Measurements from ENCODE around the gene USH1C.
A peak's percentile ranks its signal among the peaks of the same experiment; 100 is the strongest.

The USH1C gene

DNA sequence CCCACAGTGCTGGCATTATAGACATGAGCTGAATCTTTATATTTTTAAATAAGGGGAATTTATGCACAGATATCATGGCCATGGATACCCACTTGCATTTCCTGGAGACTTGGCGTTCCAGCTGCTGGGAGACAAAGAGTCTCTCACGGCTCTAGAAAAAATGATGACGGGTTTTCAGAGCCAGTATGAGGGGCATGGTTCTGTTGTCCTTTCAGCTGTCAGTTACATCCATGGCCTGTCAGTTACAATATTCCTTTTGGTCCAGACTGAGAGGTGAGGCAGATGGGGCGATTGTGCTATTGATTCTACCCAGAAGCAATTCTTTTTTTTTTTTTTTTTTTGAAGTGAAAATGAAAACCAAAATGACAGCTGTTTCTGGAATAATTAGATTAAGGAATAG lies 29.7 kb downstream of the USH1C start:
- TF ChIP-seq, protein P1, sequence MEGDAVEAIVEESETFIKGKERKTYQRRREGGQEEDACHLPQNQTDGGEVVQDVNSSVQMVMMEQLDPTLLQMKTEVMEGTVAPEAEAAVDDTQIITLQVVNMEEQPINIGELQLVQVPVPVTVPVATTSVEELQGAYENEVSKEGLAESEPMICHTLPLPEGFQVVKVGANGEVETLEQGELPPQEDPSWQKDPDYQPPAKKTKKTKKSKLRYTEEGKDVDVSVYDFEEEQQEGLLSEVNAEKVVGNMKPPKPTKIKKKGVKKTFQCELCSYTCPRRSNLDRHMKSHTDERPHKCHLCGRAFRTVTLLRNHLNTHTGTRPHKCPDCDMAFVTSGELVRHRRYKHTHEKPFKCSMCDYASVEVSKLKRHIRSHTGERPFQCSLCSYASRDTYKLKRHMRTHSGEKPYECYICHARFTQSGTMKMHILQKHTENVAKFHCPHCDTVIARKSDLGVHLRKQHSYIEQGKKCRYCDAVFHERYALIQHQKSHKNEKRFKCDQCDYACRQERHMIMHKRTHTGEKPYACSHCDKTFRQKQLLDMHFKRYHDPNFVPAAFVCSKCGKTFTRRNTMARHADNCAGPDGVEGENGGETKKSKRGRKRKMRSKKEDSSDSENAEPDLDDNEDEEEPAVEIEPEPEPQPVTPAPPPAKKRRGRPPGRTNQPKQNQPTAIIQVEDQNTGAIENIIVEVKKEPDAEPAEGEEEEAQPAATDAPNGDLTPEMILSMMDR (conservative IDR thresholded peaks at IDR 0.05; ENCODE audit: low read depth, low read length), result no peak
- no peak for DNase-seq (ENCODE audit: low read depth)

DNA sequence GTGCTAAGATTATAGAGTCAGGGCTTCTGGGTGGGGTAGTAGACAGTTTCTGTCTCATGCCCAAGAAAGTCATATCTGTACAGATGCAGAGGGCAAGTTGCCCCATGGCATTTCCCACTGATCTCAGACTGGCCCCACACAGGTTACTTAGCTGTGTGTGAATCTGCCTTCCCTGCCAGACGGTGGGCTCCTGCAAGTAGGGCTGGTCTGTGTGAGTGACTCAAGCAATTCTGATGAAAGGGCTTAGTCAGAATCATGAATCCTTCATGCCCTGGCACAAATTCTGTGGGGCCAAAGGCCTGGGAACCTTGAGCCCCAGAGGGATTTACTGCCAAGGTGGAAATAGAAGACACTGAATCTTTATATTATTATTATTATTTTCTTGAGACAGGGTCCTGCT lies 30.4 kb downstream of the USH1C start:
- DNase-seq (ENCODE audit: low read depth), result no peak
- H3K4me3 ChIP-seq (ENCODE audit: low read depth, low read length), result no peak overlapping the region
- TF ChIP-seq, protein P1 (conservative IDR thresholded peaks at IDR 0.05; ENCODE audit: low read depth, low read length), result no peak

More for the DNA sequence above, 29.7 kb downstream of the USH1C start:
- no peak overlapping the region for H3K4me3 ChIP-seq (ENCODE audit: low read depth, low read length)

DNA sequence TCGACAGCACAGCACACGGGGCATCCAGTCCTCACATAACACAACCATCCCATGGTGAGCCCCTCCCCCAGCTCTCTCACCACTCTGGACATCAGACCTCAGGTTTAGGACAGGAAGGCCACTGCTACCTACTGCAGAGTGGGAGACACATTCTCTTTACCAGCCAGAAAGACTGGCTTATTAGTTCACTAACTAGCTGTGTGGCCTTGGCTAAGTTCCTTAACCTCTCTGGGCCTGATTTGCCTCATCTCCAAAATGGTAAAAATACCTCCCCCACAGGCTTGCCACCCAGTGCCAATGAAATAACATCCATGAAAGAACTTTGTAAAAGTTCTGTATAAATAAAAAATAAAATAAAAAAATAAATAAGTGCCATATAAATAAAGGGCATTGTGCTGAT lies 32.1 kb downstream of the USH1C start:
- TF ChIP-seq, protein P1 (conservative IDR thresholded peaks at IDR 0.05; ENCODE audit: low read depth, low read length), result no peak
- no peak overlapping the region for H3K4me3 ChIP-seq (ENCODE audit: low read depth, low read length)
- no peak for DNase-seq (ENCODE audit: low read depth)

DNA sequence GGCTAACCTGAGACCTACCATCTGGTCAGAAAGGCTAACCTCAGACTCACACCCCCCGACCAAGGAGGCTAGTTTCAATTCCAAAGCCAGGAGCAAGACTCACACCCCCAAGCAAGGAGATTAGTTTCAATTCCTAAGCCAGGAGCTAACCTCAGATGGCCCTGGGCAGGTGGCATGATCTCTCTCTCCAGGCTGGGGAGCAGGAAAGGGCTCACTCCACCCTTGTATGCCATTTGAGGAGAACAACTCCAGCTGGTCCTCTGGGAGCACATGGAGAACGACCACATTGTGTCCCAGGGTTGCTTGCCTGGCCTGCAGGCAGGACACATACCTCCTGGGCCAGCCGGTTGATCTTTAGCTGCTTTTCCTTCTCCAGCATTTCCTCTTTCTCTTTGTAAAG lies 32.6 kb downstream of the USH1C start:
- no peak overlapping the region for H3K4me3 ChIP-seq (ENCODE audit: low read depth, low read length)
- DNase-seq (ENCODE audit: low read depth), result no peak
- TF ChIP-seq, protein P1 (conservative IDR thresholded peaks at IDR 0.05; ENCODE audit: low read depth, low read length), result no peak

DNA sequence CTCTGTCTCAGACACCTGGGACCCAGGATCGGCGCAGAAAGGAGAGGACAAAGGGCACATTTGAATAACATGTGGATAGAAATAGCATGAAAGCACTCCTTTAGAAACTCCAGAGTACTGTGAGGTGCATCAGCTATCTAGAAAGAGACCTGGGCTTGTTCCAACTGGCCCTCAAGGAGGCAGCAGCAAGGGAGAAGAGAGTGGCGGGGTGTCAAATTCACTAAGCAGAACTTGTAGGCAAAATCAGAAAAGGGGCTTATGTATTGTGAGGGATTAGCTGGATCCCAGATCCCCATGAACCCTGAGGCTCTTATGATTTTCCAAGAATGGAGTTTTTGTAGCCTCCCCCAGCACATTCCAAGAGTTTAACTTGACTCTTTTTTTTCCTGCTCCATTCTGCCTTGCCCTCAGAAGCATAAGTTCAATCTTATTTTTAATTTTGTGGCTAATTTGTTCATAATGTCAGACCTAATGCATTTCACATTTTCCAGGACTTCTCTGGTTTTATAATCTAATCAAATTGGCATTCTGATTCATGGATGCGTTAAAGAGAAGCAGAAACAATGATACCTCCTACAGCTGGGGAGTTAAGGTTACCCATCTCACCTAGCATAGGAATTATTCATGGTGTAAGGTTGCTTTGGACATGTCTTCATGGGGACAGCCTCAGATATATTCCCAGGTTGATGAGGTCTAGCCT lies 33.6 kb downstream of the USH1C start:
- no peak for DNase-seq (ENCODE audit: low read depth)
- H3K4me3 ChIP-seq (ENCODE audit: low read depth, low read length), result no peak overlapping the region
- TF ChIP-seq, protein P1 (conservative IDR thresholded peaks at IDR 0.05; ENCODE audit: low read depth, low read length), result no peak

DNA sequence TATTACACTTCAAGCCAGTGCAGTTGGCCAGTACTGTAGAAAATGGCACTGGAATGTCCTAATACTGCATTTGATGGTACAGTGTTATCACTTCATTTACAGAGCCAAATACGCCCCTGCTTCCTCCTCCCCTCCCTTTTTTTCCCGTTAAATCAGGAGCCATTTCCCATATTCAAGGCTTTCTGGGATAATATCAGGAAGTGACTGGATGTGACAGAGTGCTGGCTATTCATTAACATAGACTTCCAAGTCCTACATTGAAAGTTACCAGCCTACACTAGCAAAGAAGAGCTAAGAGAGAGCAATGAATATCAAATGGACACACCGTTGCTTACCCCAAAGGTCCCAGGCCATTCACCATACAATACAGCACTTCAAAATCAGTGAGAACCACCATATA lies 35.4 kb downstream of the USH1C start:
- TF ChIP-seq, protein P1 (conservative IDR thresholded peaks at IDR 0.05; ENCODE audit: low read depth, low read length), result no peak
- DNase-seq (ENCODE audit: low read depth), result no peak
- no peak overlapping the region for H3K4me3 ChIP-seq (ENCODE audit: low read depth, low read length)

DNA sequence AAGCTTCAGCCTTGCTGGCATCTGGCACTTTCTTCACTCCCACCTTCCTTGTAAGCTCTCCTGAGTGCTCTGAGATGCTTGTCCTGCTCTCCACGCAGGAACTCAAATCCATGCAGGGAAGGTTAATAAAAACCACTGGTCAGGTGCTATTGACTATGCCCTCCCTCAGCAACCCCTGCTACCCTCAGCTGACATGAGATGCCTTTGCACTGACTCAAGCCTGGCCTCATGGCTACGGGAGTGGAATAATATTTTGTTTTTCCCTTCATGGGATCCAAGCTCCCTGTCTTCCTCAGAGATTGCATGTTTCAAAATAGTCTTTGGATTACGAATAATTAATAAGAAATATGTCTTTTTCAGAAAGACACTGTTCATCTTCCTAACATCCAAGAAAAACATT lies 35.9 kb downstream of the USH1C start:
- peak; percentile 14 for DNase-seq (ENCODE audit: low read depth)

More for the DNA sequence above, 35.9 kb downstream of the USH1C start:
- TF ChIP-seq, protein P1 (conservative IDR thresholded peaks at IDR 0.05; ENCODE audit: low read depth, low read length), result no peak
- no peak overlapping the region for H3K4me3 ChIP-seq (ENCODE audit: low read depth, low read length)
